SJCRH30 (cell line): Measurements from ENCODE around the gene TCAP. TPM values are rescaled to one million over a fixed set of nuclear protein-coding genes. Genes with fewer than 3 reads are reported as not detected.
A peak's percentile ranks its signal among the peaks of the same experiment; 100 is the strongest.

ENCODE experiments used
- DNase-seq, 2 experiments: peaks; one replicate each; pipeline ENCODE4 v3.0.0-alpha.2; 2015 to 2020
- H3K27ac ChIP-seq: fragments of 250-450 bp; sonication (Bioruptor Pico); 2 replicates; pipeline ENCODE4 v1.5.1; 2020; ENCODE audit warnings: mild to moderate bottlenecking, moderate library complexity
- H3K27me3 ChIP-seq: fragments of 250-450 bp; sonication (Bioruptor Pico); 2 replicates; pipeline ENCODE4 v1.5.1; 2020; ENCODE audit warnings: mild to moderate bottlenecking, moderate library complexity
- H3K36me3 ChIP-seq: fragments of 250-450 bp; sonication (Bioruptor Pico); 2 replicates; pipeline ENCODE4 v1.5.1; 2020; ENCODE audit warnings: mild to moderate bottlenecking, moderate library complexity
- H3K4me1 ChIP-seq: fragments of 250-450 bp; sonication (Bioruptor Pico); 2 replicates; pipeline ENCODE4 v1.5.1; 2020; ENCODE audit warnings: mild to moderate bottlenecking, moderate library complexity
- H3K4me3 ChIP-seq: fragments of 250-450 bp; sonication (Bioruptor Pico); 2 replicates; pipeline ENCODE4 v1.5.1; 2020; ENCODE audit warnings: mild to moderate bottlenecking, moderate library complexity
- H3K9me3 ChIP-seq: fragments of 250-450 bp; sonication (Bioruptor Pico); replicated peaks from 2 replicates; pipeline ENCODE4 v1.5.1; 2020; ENCODE audit warnings: mild to moderate bottlenecking, moderate library complexity
- total RNA-seq: library from RNA; depleted of rRNA; stranded (reverse); fragments of >200 nt; shearing (Covaris generic); gene quantifications from 2 replicates; pipeline ENCODE4 v1.2.3, GENCODE V29; 2014

The TCAP gene
- total RNA-seq, 1 experiment from 2014 or later = 0.73 TPM

GRCh38 chr17:39625198-39625785 is 39.9 kb upstream of the TCAP start:
- H3K27me3 ChIP-seq = peaks cover 13% of the 10 kb centered on the region; the same call in 1 of the 2 replicates
- no peaks in the 10 kb centered on the region for H3K36me3 ChIP-seq
- no peak for DNase-seq
- H3K4me3 ChIP-seq = no peak overlapping the region
- H3K4me1 ChIP-seq = peaks cover 9% of the 10 kb centered on the region; the same call in 1 of the 2 replicates
- H3K27ac ChIP-seq = no peak overlapping the region
- H3K9me3 ChIP-seq = no peaks in the 10 kb centered on the region

- Histone ChIP-seq H3K27ac (no peak within 1 kb of the TSS), H3K4me3 (no peak within 1 kb of the TSS), H3K27me3 (peaks cover 13% of the 10 kb centered on the region; the same call in 1 of the 2 replicates), H3K36me3 (no peaks in the 10 kb centered on the region), H3K4me1 (peaks cover 6% of the 10 kb centered on the region; the same call in 1 of the 2 replicates), H3K9me3 (no peaks in the 10 kb centered on the region)
- DNase-seq = no peak
These were observed 38.7 kb upstream of the TCAP start, which contains the start of gene PPP1R1B for GRCh38 chr17:39626171-39627046. PPP1R1B (plus strand) TSS chr17:39626952; CDS start chr17:39627393, 441 bp downstream.

- Histone ChIP-seq H3K9me3 (no peaks in the 10 kb centered on the region), H3K27me3 (peaks cover 15% of the 10 kb centered on the region; the same call in 1 of the 2 replicates), H3K36me3 (no peaks in the 10 kb centered on the region), H3K27ac (no peak overlapping the region), H3K4me3 (no peak overlapping the region), H3K4me1 (peaks cover 3% of the 10 kb centered on the region; the same call in 1 of the 2 replicates)
- no peak for DNase-seq
These were observed 38.0 kb upstream of the TCAP start for GRCh38 chr17:39627047-39627711.

- no peaks in the 10 kb centered on the region for H3K9me3 ChIP-seq
- H3K36me3 ChIP-seq = no peaks in the 10 kb centered on the region
- no peak overlapping the region for H3K27ac ChIP-seq
- peaks cover 15% of the 10 kb centered on the region; the same call in 1 of the 2 replicates for H3K27me3 ChIP-seq
- H3K4me3 ChIP-seq = no peak overlapping the region
- H3K4me1 ChIP-seq = no peaks in the 10 kb centered on the region
- no peak for DNase-seq
These were observed 37.2 kb upstream of the TCAP start for GRCh38 chr17:39627712-39628516.

GRCh38 chr17:39628655-39629493 is 36.3 kb upstream of the TCAP start:
- Histone ChIP-seq H3K27ac (no peak overlapping the region), H3K4me1 (no peaks in the 10 kb centered on the region), H3K36me3 (no peaks in the 10 kb centered on the region), H3K9me3 (no peaks in the 10 kb centered on the region), H3K27me3 (peaks cover 15% of the 10 kb centered on the region; the same call in 1 of the 2 replicates), H3K4me3 (no peak overlapping the region)
- no peak for DNase-seq

- no peak overlapping the region for H3K27ac ChIP-seq
- no peaks in the 10 kb centered on the region for H3K36me3 ChIP-seq
- no peak for DNase-seq
- H3K4me3 ChIP-seq = no peak overlapping the region
- H3K9me3 ChIP-seq = no peaks in the 10 kb centered on the region
- H3K4me1 ChIP-seq = no peaks in the 10 kb centered on the region
- H3K27me3 ChIP-seq = peaks cover 15% of the 10 kb centered on the region; the same call in 1 of the 2 replicates
These were observed 35.7 kb upstream of the TCAP start for GRCh38 chr17:39629494-39629880.

- H3K36me3 ChIP-seq = no peaks in the 10 kb centered on the region
- H3K9me3 ChIP-seq = no peaks in the 10 kb centered on the region
- H3K4me1 ChIP-seq = no peaks in the 10 kb centered on the region
- H3K27ac ChIP-seq = no peak overlapping the region
- H3K4me3 ChIP-seq = no peak overlapping the region
- DNase-seq = no peak
- H3K27me3 ChIP-seq = peaks cover 12% of the 10 kb centered on the region; the same call in 1 of the 2 replicates
These were observed 35.3 kb upstream of the TCAP start for GRCh38 chr17:39629898-39630297.

GRCh38 chr17:39631403-39631802 is 33.7 kb upstream of the TCAP start:
- H3K9me3 ChIP-seq = no peaks in the 10 kb centered on the region
- no peaks in the 10 kb centered on the region; the same call in 1 of the 2 replicates for H3K4me1 ChIP-seq
- H3K4me3 ChIP-seq = no peak overlapping the region
- DNase-seq = no peak
- no peak overlapping the region for H3K27ac ChIP-seq
- H3K36me3 ChIP-seq = no peaks in the 10 kb centered on the region
- 0 out of 2 replicates have a peak, but pooled peaks cover 7% of the 10 kb centered on the region for H3K27me3 ChIP-seq

GRCh38 chr17:39632153-39632941 is 32.8 kb upstream of the TCAP start:
- DNase-seq = no peak
- no peaks in the 10 kb centered on the region; the same call in 1 of the 2 replicates for H3K4me1 ChIP-seq
- 0 out of 2 replicates have a peak, but pooled peaks cover 7% of the 10 kb centered on the region for H3K27me3 ChIP-seq
- no peak overlapping the region for H3K4me3 ChIP-seq
- H3K36me3 ChIP-seq = no peaks in the 10 kb centered on the region
- H3K9me3 ChIP-seq = no peaks in the 10 kb centered on the region
- H3K27ac ChIP-seq = no peak overlapping the region

GRCh38 chr17:39633570-39634183 is 31.5 kb upstream of the TCAP start:
- Histone ChIP-seq H3K27me3 (0 out of 2 replicates have a peak, but pooled peaks cover 5% of the 10 kb centered on the region), H3K36me3 (no peaks in the 10 kb centered on the region), H3K9me3 (no peaks in the 10 kb centered on the region), H3K4me1 (peaks cover 4% of the 10 kb centered on the region; the same call in 1 of the 2 replicates), H3K4me3 (no peak overlapping the region), H3K27ac (no peak overlapping the region)
- DNase-seq = no peak

GRCh38 chr17:39634384-39634871 is 30.7 kb upstream of the TCAP start:
- no peak overlapping the region for H3K4me3 ChIP-seq
- H3K27me3 ChIP-seq = 0 out of 2 replicates have a peak, but pooled peaks cover 2% of the 10 kb centered on the region
- H3K27ac ChIP-seq = no peak overlapping the region
- H3K9me3 ChIP-seq = no peaks in the 10 kb centered on the region
- H3K36me3 ChIP-seq = no peaks in the 10 kb centered on the region
- DNase-seq = peak; percentile 29 to 66
- H3K4me1 ChIP-seq = peaks cover 4% of the 10 kb centered on the region; the same call in 1 of the 2 replicates

- no peak overlapping the region for H3K27ac ChIP-seq
- no peak for DNase-seq
- no peaks in the 10 kb centered on the region for H3K36me3 ChIP-seq
- H3K27me3 ChIP-seq = 0 out of 2 replicates have a peak, but pooled peaks cover 2% of the 10 kb centered on the region
- no peak overlapping the region for H3K4me3 ChIP-seq
- no peaks in the 10 kb centered on the region for H3K9me3 ChIP-seq
- H3K4me1 ChIP-seq = peaks cover 4% of the 10 kb centered on the region; the same call in 1 of the 2 replicates
These were observed 29.5 kb upstream of the TCAP start for GRCh38 chr17:39635614-39636176.
